Choroid plexus epithelial cell (primary cell): ENCODE measurements around the gene SOX8.

ENCODE experiments used
- DNase-seq: peaks from one replicate; pipeline ENCODE4 v3.0.0-alpha.2; 2010; ENCODE audit warnings: low read depth
- H3K4me3 ChIP-seq: 2 replicates; pipeline ENCODE4 v1.5.1; 2011; ENCODE audit warnings: low read depth, mild to moderate bottlenecking, control low read depth, low read length, moderate library complexity
- CTCF ChIP-seq: conservative IDR thresholded peaks from 2 replicates; pipeline ENCODE4 v1.5.1; 2011; ENCODE audit warnings: low read depth, mild to moderate bottlenecking, control low read depth, inconsistent platforms, low read length, moderate library complexity

The SOX8 gene

DNA sequence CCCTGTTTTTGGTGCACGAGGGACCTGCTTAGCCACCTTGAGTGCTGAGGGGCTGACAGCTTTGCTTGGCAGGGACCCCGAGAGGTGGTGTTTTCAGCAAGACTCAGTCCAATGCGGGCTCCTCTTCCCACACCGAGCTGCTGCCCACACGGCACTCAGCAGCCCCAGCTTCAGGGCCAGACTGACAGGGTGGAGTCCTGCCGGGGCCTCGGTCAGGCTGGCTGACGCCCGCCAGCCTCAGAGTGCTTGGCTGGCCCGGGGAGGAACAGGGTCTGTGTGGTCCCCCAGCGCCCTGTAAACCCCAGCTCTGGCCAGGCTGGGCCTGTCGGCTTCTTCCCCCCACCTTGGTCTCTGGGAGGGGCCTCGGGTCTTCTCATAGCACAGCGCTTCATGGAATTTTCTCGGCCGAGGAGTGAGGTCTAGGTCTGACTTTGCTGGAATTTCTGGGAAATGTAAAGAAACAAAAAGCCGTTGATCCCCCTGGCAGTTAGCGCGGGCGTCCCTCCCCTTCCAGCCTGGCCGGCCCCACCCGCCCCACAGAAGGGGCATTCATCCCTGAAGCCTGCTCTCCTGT, 2.6 kb downstream of the SOX8 start:
- TF ChIP-seq CTCF: no peak
- DNase-seq: no peak
- no peak overlapping the region for H3K4me3 ChIP-seq

- H3K4me3 ChIP-seq: no peak overlapping the region
- no peak for TF ChIP-seq CTCF
- no peak for DNase-seq
Measured at GRCh38 chr16:984736-985636, 3.4 kb downstream of the SOX8 start.

GRCh38 chr16:985646-986400, 4.3 kb downstream of the SOX8 start:
- TF ChIP-seq CTCF: no peak
- no peak overlapping the region for H3K4me3 ChIP-seq
- no peak for DNase-seq

- no peak overlapping the region for H3K4me3 ChIP-seq
- DNase-seq: no peak
- TF ChIP-seq CTCF: no peak
Measured at GRCh38 chr16:986411-986810, 4.8 kb downstream of the SOX8 start.

DNA sequence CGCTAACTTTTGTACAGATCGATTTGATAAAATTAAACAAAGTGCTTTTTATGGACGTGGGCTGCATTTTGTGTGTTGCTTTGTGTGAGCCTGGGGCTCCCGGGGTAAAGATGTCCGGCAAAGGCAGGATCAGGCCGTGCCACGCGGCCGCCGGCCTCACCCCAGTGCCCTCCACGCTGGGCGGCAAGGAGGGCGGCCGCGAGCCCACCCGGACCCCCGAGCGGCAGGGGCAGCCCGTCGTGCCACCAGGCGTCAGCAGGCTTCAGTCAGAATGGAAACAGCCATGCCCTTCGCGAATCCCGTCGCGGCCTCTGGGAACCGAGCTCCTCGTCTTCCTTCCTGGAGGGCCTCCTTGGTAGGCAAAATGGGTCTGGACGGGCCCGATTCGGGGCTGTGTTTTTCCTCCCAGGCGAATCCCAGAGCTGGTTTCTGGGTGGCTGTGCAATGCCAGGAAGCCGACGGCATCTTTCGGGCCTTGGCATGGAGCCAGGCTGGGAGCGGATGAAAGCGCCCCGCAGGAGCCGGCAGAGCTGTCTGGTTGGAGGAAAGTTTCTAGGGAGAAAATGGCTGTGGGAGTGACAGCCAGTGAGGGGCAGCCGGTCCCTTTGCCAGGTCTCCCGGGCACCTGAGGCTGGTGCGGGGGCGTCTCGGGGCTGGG, 5.5 kb downstream of the SOX8 start:
- no peak for DNase-seq
- no peak for TF ChIP-seq CTCF
- H3K4me3 ChIP-seq: no peak overlapping the region

GRCh38 chr16:987906-988305, 6.3 kb downstream of the SOX8 start:
- no peak for DNase-seq
- H3K4me3 ChIP-seq: no peak overlapping the region
- TF ChIP-seq CTCF: no peak
